ENCODE measurements around the gene HEATR5B.
"Not testable (repeated sequence)": the region's sequence is repeated elsewhere in the genome, so short reads cannot be mapped to it uniquely, and the experiment has no call there.

HEATR5B gene

DNA sequence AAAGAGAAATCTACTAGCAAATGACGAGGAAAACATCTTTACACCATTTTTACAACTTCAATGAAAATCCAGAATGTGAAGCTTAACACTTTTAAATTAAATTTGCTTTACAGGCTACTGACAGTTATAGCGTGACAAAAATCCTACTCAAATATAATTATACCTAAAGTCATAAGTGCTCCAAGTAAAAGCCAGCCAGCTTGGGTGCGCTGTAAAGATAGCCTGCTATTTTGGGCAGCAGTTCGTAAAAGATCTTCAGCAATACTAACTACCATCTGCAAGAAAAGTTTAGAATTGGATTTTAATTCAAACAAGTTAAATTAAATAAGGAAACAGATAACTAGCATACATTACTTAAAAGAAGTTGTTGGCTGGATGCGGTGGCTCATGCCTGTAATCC is 22.4 kb downstream of the HEATR5B start:
- DNase-seq (ENCODE audit: low read depth in 2 of 2): no peak

DNA sequence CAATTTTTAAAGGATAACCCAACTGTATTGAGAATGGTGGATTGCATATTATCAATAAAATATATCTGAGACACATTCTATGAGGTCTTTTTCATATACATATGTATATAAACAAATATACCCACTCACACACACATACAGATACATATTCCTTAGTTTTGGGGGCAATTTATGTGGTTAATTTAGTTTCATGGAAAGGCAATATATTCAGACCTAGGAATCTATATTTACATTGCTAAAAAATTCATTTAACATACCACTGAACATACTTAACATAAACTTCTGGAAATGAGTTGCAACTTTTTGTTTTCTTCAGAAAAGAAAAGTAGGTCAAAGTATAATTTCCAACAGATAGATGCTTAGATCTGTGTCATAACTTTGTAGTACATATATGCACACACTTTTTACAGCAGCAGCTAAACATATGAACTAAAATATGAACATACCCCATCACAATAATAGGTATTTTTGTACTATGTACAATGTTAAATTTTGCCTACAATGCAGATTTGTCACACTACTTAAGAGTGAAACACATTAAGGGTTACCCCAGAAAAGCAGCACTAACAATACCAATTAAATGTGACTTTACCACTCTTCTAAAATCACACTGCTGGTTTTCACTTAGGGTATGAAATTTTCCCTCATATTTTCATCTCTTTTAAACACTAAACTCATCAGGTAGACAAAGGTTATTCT is 23.0 kb downstream of the HEATR5B start:
- DNase-seq (ENCODE audit: low read depth in 2 of 2): no peak

DNA sequence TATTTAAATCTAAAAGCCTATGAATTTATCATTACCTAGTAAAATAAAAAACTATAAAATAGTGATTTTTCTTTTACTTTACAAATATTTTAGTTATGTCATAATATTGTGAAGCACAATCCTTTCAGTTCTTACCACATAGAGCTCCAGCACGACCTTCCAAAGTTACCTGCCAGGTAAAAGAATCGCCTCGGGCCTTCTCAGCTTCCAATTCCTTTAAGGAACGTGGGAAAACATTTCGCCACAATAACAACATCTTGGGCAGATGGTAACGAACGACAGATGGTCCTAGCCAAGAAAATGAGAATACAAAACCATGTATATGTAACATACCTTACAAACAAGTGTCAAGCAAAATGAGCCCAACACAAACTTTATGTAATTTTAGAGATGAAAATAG is 23.7 kb downstream of the HEATR5B start:
- DNase-seq (ENCODE audit: low read depth in 2 of 2): no peak

DNA sequence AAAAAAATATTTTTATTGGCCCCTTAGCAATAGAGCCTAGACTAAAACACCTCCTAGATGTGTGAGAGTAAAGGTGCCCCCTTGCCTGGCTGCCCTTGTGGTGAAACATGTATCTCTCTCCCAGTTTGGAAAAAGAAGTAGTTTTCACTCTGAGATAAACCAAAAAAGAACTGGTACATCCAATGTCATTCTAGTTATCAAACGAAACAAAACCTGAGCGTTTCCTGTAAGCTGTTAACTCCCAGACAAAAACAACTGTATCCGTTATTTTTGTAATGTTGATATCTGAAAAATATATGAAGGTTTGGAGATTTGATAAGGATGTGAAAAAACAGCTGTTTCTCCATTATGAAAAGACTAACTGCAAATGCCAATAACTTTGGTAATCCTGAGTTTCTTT is 24.3 kb downstream of the HEATR5B start:
- no peak for DNase-seq (ENCODE audit: low read depth in 2 of 2)

DNA sequence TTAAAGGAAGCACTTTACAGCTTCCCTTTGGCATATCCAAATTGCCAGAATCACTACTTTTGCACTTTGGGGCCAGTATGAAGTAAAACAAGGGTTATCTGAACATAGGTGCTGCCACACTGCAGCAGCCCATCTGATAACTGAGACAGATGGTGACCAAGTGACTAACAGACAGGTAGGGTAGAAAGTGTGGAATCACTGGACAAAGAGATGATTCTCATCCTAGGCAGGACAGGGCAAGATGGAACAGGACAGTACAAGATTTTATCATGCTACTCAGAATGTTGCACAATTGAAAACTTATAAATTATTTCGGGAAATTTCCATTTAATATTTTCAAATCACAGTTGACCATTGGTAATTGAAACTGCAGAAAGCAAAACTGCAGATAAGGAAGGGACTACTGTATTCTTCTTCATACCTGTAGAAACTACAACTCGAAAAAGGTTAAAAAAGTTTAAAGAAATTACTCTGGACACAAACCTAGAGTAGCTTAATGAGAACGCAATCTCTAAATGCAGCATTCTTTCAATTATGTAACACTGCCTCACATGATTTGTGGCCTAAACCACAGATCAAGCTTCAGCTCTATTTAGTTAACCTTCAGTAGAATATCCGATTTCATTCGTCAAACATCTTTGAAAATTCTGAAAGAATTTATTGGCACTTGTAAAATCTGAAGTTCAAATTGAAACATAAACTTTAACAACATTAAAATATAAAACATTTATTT is 31.4 kb downstream of the HEATR5B start:
- DNase-seq (ENCODE audit: low read depth in 2 of 2): no peak

DNA sequence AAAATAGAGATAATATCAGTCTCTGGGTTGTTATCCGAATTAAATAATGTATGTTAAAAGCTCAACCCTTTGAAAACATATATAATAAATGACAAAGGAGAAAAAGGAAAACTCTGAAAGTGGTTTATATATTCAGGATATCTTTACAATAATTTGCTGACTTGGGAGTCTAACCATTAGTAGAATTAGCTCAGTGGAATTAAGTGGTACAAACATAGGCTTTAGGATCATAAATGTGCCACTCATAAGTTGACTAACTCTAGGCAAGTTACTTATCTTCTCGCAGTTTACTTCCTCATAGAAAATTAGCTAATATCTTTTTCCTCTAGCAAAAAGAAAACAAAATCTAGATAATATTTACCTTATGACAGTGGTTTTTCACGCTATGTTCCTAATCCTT is 44.6 kb downstream of the HEATR5B start:
- no peak for DNase-seq (ENCODE audit: low read depth in 2 of 2)

DNA sequence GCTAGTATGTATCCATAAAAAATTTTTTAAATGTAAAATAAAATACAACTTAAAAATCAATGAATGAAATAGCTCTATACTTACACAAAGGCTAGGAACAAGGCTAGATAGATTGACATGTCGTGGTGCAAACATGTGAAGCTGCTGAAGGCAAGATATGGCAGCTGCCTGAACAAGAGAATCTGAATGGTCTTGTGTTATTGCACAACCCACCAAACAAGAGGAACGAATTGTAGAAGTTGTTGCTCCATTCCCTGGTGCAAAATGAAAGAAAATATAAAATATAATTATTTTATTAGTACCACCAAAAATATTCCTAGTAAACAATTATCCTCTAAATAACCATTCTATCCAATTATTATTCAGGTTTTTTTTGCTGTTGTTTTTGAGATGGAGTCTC is 46.4 kb downstream of the HEATR5B start:
- no peak for DNase-seq (ENCODE audit: low read depth in 2 of 2)

DNA sequence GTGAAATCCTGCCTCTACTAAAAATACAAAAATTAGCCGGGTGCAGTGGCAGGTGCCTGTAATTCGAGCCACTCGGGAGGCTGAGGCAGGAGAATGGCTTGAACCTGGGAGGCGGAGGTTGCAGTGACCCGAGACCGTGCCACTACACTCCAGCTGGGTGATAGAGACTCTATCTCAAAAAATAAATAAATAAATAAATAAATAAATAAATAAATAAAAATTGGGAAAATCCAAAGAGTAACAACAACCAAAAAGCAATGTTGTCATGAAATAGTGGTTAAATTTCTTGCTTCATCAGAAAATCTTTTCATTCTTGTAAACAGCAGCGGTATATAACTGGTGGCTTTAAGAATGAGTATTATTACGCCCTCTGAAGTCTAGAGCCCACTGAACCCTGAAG is 54.4 kb downstream of the HEATR5B start:
- DNase-seq (ENCODE audit: low read depth in 2 of 2): no peak

DNA sequence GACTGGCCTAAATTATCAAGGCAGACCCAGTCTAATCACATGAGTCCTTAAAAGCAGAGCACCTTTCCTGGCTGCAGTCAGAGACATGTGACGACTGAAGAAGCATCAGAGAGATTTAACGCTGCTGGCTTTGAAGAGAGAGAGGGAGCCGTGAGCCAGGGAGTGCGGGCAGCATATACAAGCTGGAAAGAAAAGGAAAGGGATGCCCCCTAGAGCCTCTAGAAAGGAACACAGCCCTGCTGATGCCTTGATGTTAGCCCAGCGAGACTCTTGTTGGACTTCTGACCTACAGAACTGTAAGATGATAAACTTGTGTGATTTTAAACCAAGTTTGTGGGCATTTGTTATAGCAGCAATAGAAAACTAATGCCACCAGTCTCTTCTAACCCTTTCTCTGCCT is 58.1 kb downstream of the HEATR5B start:
- no peak for DNase-seq (ENCODE audit: low read depth in 2 of 2)

DNA sequence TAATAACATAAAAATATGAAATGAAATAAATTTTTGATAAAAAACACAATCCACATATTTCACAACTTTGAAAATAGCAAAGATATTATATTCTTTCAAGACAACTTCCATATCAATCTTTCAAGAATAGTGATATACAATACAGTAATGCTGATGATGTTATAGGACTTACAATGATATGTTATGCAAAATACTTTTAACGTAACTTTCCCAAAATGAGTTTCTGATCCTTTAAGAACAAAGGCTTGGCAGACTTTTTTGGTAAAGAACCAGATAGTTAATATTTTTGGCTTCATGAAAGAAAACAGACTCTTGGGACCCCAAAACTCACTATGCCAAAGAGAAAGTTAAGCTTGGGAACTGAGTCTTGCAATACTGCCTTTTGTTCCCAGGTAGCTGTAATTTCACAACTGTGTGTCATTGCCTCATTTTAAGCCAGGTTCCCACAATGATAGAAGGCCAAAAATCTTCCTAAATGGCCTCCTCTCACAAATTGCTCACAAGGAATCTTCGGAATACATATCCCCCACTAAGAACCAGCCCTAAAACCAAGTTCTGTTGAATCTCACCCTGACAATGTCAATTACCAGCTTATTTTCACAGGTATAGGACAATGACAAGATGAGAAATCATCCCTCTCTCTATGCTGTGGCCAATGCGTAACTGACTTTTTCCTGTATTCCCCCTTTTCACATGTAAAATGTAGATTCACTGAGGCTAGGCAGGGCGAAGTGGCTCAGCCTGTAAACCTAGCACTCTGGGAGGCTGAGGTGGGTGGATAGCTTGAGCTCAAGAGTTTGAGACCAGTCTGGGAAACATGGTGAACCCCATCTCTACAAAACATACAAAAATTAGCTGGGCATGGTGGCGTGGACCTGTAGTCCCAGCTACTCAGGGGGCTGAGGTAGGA is 63.0 kb downstream of the HEATR5B start:
- no peak for DNase-seq (ENCODE audit: low read depth in 2 of 2)

DNA sequence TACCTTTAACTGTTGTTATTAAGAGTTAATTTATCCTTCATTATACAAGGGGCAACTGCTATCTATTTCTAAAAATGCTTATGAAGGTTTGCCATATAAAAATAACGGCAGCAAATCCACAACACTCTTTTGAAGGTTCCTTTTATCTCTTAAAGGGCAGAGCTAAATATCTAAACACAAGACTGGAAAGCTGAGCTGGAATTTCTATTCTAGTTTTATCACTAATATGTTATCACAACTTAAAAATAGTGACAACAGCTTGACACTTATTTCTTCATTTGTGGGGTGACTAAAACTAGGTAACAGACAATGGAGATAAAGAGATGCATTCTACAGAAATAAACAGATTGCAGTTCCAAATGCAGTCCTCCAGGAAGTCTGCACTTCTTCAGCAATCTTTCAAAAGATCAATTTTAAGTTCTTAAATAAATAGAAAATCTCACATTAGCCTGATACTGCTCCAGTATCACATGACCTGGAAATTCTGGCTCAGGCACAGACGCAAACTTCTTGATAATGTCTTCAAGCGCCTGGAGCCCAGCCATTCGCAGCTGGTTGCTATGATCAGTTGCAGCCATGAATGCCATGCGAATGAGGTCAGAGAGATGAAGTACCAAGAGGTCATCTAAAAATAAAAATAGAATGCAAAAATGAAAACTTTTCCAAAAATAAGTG is 63.8 kb downstream of the HEATR5B start:
- DNase-seq (ENCODE audit: low read depth in 2 of 2): no peak

DNA sequence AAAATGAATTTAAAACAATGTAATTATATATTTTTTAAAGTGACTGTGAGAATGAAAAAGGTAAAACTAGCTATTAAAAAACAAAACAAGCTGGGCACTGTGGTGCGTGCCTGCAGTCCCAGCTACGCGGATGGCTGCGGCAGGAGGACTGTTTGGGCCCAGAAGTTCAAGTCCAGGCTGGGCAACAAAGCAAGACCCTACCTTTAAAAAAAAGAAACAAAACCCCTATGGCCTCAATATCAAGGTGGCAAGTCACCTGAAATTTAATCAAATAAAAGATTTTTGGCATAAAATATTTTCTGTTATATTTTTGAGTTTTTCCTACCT is 70.9 kb downstream of the HEATR5B start:
- DNase-seq (ENCODE audit: low read depth in 2 of 2): no peak

DNA sequence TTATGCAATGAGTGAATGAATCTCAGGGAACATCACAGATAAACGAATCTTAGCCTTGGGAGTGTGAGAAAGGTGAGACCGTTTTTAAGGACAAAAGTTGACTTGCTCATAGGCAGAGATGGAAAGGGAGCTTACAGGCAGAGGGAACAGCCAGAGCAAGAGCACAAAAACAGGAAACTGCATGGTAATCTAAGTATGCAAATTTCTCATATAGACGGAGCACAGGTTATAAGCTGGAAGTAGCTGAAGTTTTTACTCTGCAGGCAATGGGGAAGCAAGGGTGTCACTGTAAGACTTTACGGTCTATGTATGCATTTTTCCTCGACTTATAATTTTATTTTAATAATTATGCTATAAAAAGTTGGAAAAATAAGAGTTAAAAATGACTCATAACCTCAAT is 73.0 kb downstream of the HEATR5B start:
- no peak for DNase-seq (ENCODE audit: low read depth in 2 of 2)

DNA sequence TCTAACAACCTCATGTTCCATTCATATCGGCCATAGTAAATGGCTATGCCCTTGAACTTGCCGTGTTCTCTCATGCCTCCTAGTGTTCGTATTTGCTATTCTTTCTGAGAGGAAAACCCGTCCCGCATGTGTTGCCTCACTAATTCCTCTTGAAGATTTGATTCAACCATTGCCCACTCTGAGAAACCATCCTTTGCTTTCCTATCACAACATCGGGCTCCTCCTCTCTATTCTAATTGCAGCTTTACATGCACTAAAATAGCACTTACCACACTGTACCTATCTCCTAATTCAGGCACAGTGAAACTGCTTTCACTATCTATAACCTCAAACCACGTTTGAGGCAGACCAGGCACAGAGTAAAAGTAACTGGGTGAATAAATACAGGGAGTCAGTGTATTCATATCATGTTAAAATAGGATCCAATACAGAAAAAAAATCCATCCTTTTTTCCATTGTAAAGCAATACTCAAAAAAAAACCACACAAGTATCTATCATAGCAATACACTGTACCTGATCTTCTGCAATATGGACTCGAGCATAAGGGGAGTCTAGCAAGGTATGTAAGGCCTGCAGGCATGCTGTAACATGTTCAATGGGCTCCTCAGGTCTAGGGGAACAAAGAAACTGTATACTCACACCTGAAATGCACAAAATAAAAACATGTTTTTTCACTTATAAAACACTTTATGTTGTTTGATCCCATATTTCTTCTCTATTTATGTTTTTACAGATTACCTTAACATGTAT is 78.9 kb downstream of the HEATR5B start:
- no peak for DNase-seq (ENCODE audit: low read depth in 2 of 2)

DNA sequence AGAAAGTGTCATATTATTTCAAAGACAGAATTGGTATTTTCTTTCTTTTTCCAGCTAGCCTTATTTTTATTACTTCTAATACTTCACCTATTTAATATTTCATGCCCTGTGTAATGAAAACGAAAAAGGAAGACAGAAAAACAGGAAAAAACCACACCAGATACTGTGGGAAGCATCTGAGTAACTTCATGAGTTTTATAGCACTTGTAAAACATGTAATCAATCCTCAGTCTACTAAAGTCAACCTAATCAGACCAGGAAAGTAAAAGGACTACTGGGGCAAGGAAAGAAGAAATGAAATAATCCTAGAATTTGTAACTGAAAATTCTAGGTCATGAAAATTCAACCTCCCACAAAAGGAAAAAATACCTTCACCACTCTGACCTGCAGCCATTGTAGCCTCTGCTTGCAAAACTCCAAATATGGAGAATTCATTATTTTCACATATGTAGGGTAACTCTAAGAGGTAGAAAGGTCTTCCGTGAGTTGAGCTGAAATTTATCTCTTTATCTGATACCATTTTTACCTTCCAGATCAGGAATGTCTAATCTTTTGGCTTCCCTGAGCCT is 83.1 kb downstream of the HEATR5B start:
- no peak for DNase-seq (ENCODE audit: low read depth in 2 of 2)

DNA sequence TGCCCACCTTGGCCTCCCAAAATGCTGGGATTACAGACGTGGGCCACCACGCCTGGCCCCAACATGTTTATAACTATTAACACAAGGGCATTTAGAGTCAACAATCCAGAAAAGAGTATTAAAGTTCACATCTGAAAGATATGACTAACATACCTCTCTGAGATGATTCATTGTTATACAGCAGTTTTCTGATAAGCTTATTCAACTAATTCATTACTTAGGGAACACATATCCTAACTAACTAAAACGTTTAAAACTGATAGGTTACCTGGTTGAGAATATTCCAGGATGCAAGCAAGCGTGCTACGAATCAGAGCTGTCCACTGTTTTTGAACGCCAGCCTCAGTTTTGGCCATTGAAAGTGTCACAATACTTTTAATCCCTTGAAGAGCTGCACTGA is 83.9 kb downstream of the HEATR5B start:
- no peak for DNase-seq (ENCODE audit: low read depth in 2 of 2)

DNA sequence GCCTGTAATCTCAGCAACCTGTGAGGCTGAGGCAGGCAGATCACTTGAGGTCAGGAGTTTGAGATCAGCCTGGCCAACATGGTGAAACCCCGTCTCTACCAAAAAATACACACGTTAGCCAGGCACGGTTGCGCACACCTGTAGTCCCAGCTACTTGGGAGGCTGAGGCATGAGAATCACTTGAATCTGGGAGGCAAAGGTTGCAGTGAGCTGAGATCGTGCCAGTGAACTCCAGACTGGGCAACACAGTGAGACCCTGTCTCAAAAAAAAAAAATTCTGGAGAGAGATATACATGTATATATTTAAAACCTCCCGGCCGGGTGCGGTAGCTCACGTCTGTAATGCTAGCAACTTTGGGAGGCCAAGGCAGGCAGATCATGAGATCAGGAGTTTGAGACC is 84.8 kb downstream of the HEATR5B start:
- DNase-seq (ENCODE audit: low read depth in 2 of 2): not testable (repeated sequence)

DNA sequence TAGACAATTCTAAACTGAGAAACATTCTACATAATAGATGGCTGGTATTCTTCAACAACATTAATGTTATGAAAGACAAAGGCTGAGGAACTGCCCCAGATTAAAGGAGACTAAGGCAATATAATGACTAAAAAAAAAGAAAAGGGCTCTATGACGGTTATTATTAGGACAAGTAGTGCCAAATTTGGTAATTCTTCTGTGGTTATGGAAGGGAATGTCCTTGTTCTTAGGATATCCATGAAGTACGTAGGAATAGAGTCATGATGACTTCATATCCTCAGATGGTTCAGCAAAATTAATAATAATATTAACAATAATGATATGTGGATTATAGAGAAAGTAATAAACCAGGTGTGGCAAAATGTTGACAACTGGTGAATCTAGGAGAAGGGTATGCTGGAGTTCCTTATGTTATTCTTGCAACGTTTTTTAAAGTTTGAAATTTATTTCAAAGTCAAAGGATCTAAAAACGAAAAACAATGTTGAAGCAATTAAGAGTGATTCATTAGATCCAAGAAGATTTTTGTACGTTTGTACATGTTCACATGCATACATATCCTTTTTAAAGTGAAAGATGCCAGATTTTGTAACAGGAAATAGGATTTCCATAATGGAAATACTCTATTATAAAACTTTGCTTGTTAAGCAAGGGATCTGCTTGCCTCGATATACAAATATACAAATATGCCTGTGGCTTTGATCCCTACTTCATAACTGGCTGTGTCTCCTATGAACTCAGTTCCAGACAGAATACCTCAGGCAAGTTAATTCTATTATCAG is 90.1 kb downstream of the HEATR5B start:
- no peak for DNase-seq (ENCODE audit: low read depth in 2 of 2)

DNA sequence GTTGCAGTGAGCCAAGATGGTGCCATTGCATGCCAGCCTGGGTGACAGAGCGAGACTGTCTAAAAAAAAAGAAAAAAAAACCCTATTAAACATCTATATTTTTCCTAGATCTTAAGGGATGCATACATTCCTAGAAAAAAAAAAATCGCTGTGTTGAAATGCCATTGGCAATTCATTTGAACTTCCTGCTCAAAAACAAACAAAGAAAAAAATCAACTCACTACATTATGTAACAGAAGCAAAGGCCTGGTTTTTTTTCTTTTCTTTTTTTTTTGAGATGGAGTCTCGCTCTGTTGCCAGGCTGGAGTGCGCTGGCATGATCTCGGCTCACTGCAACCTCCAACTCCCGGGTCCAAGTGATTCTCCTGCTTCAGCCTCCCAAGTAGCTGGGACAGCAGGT is 96.2 kb downstream of the HEATR5B start:
- no peak for DNase-seq (ENCODE audit: low read depth in 2 of 2)

DNA sequence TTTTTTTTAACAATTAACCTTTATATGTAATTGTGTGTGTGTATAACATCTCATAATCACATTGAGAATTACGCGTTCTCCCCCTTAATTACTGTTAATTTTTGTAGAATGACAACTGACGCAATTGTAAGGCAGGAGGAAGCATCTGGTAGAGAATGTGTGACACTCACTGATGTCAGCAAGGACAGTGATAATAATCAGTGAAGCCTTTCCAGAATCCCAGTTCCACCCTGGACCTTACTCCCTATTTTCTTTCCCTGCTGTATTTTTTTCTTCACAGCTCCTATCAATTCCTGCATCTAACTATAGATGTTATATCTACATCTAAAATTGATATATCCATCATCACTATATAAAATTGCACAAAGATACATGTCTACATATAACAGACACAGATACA is 101.7 kb downstream of the HEATR5B start:
- DNase-seq (ENCODE audit: low read depth in 2 of 2): no peak

All from stimulated activated CD4-positive, alpha-beta T cell treated with anti-CD3 and anti-CD28 coated beads, Interleukin-4, amount 100 ng/mL, for 48 hours (primary cell).